GM12878 (cell line): ENCODE data around the gene PXT1. TPM values are rescaled to one million over a fixed set of nuclear protein-coding genes. Genes with fewer than 3 reads are reported as not detected.

Source experiments
- ATAC-seq: fragments of 200-7000 bp; cut with Tn5 transposase; 3 replicates; pipeline ENCODE4 v1.9.1; 2020; ENCODE audit warnings: mild to moderate bottlenecking, moderate library complexity
- BruUV-seq: library from RNA; stranded (reverse); fragments of 400-500 nt; replicated peaks from 2 replicates; lab custom pipeline; 2021; lab: Mats Ljungman, UMichigan
- CTCF ChIA-PET: fragments of 300-600 bp; sonication (Branson Sonifier 250); formaldehyde crosslinking; extraction: SDS; loops from one replicate; lab custom pipeline; 2021; ENCODE audit warnings: inconsistent platforms; lab: Yijun Ruan, JAX
- POLR2A ChIA-PET: fragments of 350-600 bp; formaldehyde crosslinking; extraction: SDS; loops from one replicate; lab custom pipeline; 2021; ENCODE audit warnings: inconsistent platforms; lab: Charles Lee
- RAD21 ChIA-PET: fragments of 300-600 bp; sonication (Branson Sonifier 250); formaldehyde crosslinking; loops from one replicate; lab custom pipeline; 2023; ENCODE audit warnings: antibody characterized with exemption; ENCODE audit not compliant: unreplicated experiment; lab: Charles Lee
- SMC1A ChIA-PET: fragments of 300-600 bp; sonication (Branson Sonifier 250); formaldehyde crosslinking; loops from one replicate; lab custom pipeline; 2023; ENCODE audit not compliant: unreplicated experiment, uncharacterized antibody; lab: Charles Lee
- DNase-seq: peaks from one replicate; pipeline ENCODE4 v3.0.0-alpha.2; 2011; ENCODE audit warnings: low read depth, low spot score
- FAIRE-seq: peaks from 3 replicates; lab custom pipeline; 2011; peaks lifted over from hg19 to GRCh38; lab: Jason Lieb, UNC
- H2AFZ ChIP-seq: 2 replicates; pipeline ENCODE4 v1.6.0; 2011; ENCODE audit warnings: low read depth, low read length, control low read depth; ENCODE audit not compliant: control insufficient read depth
- H3K27ac ChIP-seq: 2 replicates; pipeline ENCODE4 v1.5.1; 2011; ENCODE audit warnings: control low read depth; ENCODE audit not compliant: control insufficient read depth, insufficient read depth
- H3K27me3 ChIP-seq, 2 experiments: replicated peaks in 1 of 2; 2 replicates each; pipeline versions ENCODE4 v1.6.0 to v1.6.1; 2011; ENCODE audit warnings: low read length in 1 of 2; ENCODE audit not compliant: control insufficient read depth in 2 of 2, insufficient read depth in 2 of 2
- H3K36me3 ChIP-seq, 2 experiments: 2 replicates each; pipeline ENCODE4 v1.5.1; 2011; ENCODE audit warnings: low read length in 1 of 2; ENCODE audit not compliant: control insufficient read depth in 2 of 2, insufficient read depth in 2 of 2
- H3K4me1 ChIP-seq: 2 replicates; pipeline ENCODE4 v1.6.1; 2011; ENCODE audit warnings: mild to moderate bottlenecking, low read length, moderate library complexity, mixed read lengths; ENCODE audit not compliant: control insufficient read depth, insufficient read depth
- H3K4me2 ChIP-seq: 2 replicates; pipeline ENCODE4 v1.6.0; 2011; ENCODE audit warnings: control low read depth; ENCODE audit not compliant: control insufficient read depth, insufficient read depth
- H3K4me3 ChIP-seq: fragments of 200-600 bp; sonication (generic); 2 replicates; pipeline ENCODE4 v1.5.1; 2016
- H3K79me2 ChIP-seq: 2 replicates; pipeline ENCODE4 v1.6.0; 2011; ENCODE audit warnings: low read length; ENCODE audit not compliant: control insufficient read depth, insufficient read depth
- H3K9ac ChIP-seq: 2 replicates; pipeline ENCODE4 v1.8.0; 2011; ENCODE audit warnings: low read length, control low read depth, mixed read lengths; ENCODE audit not compliant: control insufficient read depth, insufficient read depth
- H3K9me3 ChIP-seq: replicated peaks from 3 replicates; pipeline ENCODE4 v1.5.1; 2011; ENCODE audit warnings: mild to moderate bottlenecking, low read length; ENCODE audit not compliant: control insufficient read depth, insufficient read depth
- H4K20me1 ChIP-seq: 2 replicates; pipeline ENCODE4 v1.6.0; 2011; ENCODE audit not compliant: control insufficient read depth, insufficient read depth
- ASH2L ChIP-seq: fragments of 300-600, 200-600 bp; sonication (generic); IDR thresholded peaks from 2 replicates; pipeline ENCODE4 v1.6.1; 2017; ENCODE audit warnings: low read depth, mild to moderate bottlenecking, borderline replicate concordance
- BCLAF1 ChIP-seq: fragments of 450-650 bp; IDR thresholded peaks from 2 replicates; pipeline ENCODE4 v1.6.1; 2017; ENCODE audit warnings: antibody characterized with exemption, mild to moderate bottlenecking, moderate library complexity
- CHD2 ChIP-seq: IDR thresholded peaks from 2 replicates; pipeline ENCODE4 v1.6.1; 2011; ENCODE audit warnings: low read depth, low read length, improper control_type of control experiment, borderline replicate concordance
- KLF5 ChIP-seq: fragments of 450-650 bp; IDR thresholded peaks from 2 replicates; pipeline ENCODE4 v1.6.1; 2014; ENCODE audit warnings: mild to moderate bottlenecking; ENCODE audit not compliant: partially characterized antibody
- NR2F1 ChIP-seq: fragments of 450-650 bp; conservative IDR thresholded peaks from 2 replicates; pipeline ENCODE4 v1.6.1; 2017; ENCODE audit warnings: mild to moderate bottlenecking
- POLR2A ChIP-seq: IDR thresholded peaks from 2 replicates; pipeline ENCODE4 v1.6.1; 2011; ENCODE audit warnings: low read depth, mild to moderate bottlenecking, low read length
- RELB ChIP-seq: fragments of 450-650 bp; IDR thresholded peaks from 2 replicates; pipeline ENCODE4 v1.6.1; 2017; ENCODE audit warnings: low read depth, mild to moderate bottlenecking, moderate library complexity
- SMAD1 ChIP-seq: fragments of 450-650 bp; IDR thresholded peaks from 2 replicates; pipeline ENCODE4 v1.6.1; 2018; ENCODE audit warnings: mild to moderate bottlenecking, low read depth; ENCODE audit not compliant: partially characterized antibody
- SUZ12 ChIP-seq: fragments of 200-600 bp; sonication (generic); IDR thresholded peaks from one replicate; pipeline ENCODE4 v1.6.1; 2018; ENCODE audit warnings: antibody characterized with exemption, mild to moderate bottlenecking; ENCODE audit not compliant: unreplicated experiment
- WRNIP1 ChIP-seq: IDR thresholded peaks from 2 replicates; pipeline ENCODE4 v1.6.1; 2011; ENCODE audit warnings: low read depth, low read length, improper control_type of control experiment, borderline replicate concordance
- ZNF592 ChIP-seq: fragments of 450-650 bp; IDR thresholded peaks from 2 replicates; pipeline ENCODE4 v1.6.1; 2017; ENCODE audit warnings: mild to moderate bottlenecking, moderate library complexity
- in situ Hi-C: fragments of 300-500 bp; cut with MboI; formaldehyde crosslinking; loops from 9 replicates; pipeline ENCODE4 v1.14.3; 2018; ENCODE audit warnings: mixed read lengths
- intact Hi-C: fragments of 100-400 bp; cut with micrococcal nuclease; formaldehyde crosslinking; loops from one replicate; pipeline ENCODE4 v1.14.2; 2022; ENCODE audit not compliant: unreplicated experiment
- polyA plus RNA-seq, 11 experiments: library from polyadenylated mRNA; depleted of rRNA in 4 of 11; unstranded in 6 of 11; stranded (reverse) in 5 of 11; fragments of >200 nt; fragmentation: Nextera tagmentation in 4 of 11; fragmentation: Illumina TruSeq in 1 of 11; extraction: Ambion mirVana in 4 of 11; extraction: Trizol in 1 of 11; gene quantifications; 1 replicate in 1 of 11; 2 replicates in 10 of 11; pipeline versions ENCODE4 v1.2.1 to v1.2.3, GENCODE V29; 2011 to 2016; ENCODE audit warnings: inconsistent platforms in 2 of 11, missing spikeins in 2 of 11, low read depth in 1 of 11
- total RNA-seq, 4 experiments: library from RNA; depleted of rRNA in 3 of 4; stranded (reverse); fragments of >200 nt in 3 of 4; fragmentation: Illumina TruSeq in 1 of 4; extraction: Trizol in 1 of 4; gene quantifications; 2 replicates each; pipeline versions ENCODE4 v1.2.1 to v1.2.3, GENCODE V29; 2013 to 2021
- TF ChIP-seq, protein P1 (sequence below): fragments of 450-650 bp; IDR thresholded peaks from 2 replicates; pipeline ENCODE4 v1.6.1; 2017; ENCODE audit warnings: mild to moderate bottlenecking

Gene PXT1
- total and polyA plus RNA-seq, 10 of the 15 experiments (the other 5 are each of a cell fraction or from before 2014, with no cell fraction given) = 0.27 to 2.9 (median 0.50) TPM

DNA sequence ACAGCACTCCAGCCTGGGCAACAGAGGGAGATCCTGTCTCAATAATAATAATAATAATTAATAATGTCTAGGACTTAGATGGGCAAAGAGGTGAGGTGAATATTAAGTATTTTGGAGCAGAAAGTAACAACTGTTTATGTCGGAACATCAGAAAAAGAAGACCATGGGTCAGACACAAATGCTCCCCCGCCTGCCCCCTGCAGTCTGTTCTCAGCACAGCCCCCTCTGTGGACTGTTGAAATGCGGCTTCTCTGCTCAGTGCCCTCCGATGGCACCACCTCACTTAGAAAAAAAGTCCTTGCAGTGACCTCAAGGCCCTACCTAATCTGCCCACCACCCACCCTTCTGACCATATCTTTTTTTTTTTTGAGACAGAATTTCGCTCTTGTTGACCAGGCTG is 50.0 kb downstream of the PXT1 start (continued):
- TF ChIP-seq ASH2L (no peak), KLF5 (no peak)

DNA sequence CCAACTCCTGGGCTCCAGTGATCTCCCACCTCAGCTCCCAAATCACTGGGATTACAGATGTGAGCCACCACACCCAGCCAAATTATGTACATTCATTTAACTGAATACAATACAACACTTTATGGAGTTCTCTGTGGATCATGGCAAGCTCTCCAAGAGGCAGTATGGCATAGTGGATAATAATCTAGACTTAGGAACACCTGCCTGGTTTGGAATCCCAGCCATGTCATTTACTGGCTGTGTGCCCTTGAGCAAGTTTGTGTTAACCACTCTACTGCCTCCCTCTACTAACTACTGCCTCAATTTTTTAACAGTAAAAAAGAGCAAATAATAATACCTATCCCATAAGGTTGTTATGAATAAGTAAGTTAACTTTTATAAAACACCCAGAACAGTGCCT is 53.3 kb downstream of the PXT1 start:
- SMC1A ChIA-PET = no interaction called here
- Histone ChIP-seq H3K4me2 (no peak overlapping the region), H3K4me1 (peaks cover 18% of the 10 kb centered on the region), H3K79me2 (peaks cover 2% of the 10 kb centered on the region; the same call in 1 of the 2 replicates), H3K36me3 (no peaks in the 10 kb centered on the region), H4K20me1 (no peaks in the 10 kb centered on the region), H3K9me3 (no peaks in the 10 kb centered on the region), H3K9ac (no peak overlapping the region), H3K27ac (no peak overlapping the region), H3K27me3 (peaks cover 3 to 4% of the 10 kb centered on the region in 2 experiments; a peak in 2 of 4 replicates), H2AFZ (no peak overlapping the region), H3K4me3 (no peak overlapping the region)
- DNase-seq (no peak), ATAC-seq (no peak), FAIRE-seq (no peak)
- RAD21 ChIA-PET = no interaction called here
- POLR2A ChIA-PET = no interaction called here
- in situ Hi-C loops (no loop called here), intact Hi-C loops (no loop called here)
- CTCF ChIA-PET = no interaction called here
- no TSS peak for BruUV-seq
- TF ChIP-seq SMAD1 (no peak), NR2F1 (no peak), ZNF592 (no peak), POLR2A (no peak), BCLAF1 (no peak), CHD2 (no peak), RELB (no peak), WRNIP1 (no peak), SUZ12 (no peak)
- TF ChIP-seq, protein P1, sequence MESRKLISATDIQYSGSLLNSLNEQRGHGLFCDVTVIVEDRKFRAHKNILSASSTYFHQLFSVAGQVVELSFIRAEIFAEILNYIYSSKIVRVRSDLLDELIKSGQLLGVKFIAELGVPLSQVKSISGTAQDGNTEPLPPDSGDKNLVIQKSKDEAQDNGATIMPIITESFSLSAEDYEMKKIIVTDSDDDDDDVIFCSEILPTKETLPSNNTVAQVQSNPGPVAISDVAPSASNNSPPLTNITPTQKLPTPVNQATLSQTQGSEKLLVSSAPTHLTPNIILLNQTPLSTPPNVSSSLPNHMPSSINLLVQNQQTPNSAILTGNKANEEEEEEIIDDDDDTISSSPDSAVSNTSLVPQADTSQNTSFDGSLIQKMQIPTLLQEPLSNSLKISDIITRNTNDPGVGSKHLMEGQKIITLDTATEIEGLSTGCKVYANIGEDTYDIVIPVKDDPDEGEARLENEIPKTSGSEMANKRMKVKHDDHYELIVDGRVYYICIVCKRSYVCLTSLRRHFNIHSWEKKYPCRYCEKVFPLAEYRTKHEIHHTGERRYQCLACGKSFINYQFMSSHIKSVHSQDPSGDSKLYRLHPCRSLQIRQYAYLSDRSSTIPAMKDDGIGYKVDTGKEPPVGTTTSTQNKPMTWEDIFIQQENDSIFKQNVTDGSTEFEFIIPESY = no peak
